OCI-LY3 (cell line): ENCODE measurements around the gene FAM241B.

Source experiments
- H2AFZ ChIP-seq: fragments of 200-600, 300-600 bp; shearing (Covaris generic); 2 replicates; pipeline ENCODE4 v1.6.0; 2014; ENCODE audit warnings: antibody characterized with exemption, low read depth, low read length
- H3K27ac ChIP-seq: fragments of 200-600, 300-600 bp; sonication (generic); 2 replicates; pipeline ENCODE4 v1.5.1; 2014; ENCODE audit warnings: mild to moderate bottlenecking, low read length, moderate library complexity, mixed read lengths
- H3K27me3 ChIP-seq: fragments of 200-600, 300-600 bp; sonication (generic); 2 replicates; pipeline ENCODE4 v1.6.1; 2014; ENCODE audit warnings: low read depth, low read length, mixed read lengths
- H3K36me3 ChIP-seq: fragments of 200-600, 300-600 bp; sonication (generic); replicated peaks from 2 replicates; pipeline ENCODE3; 2014; ENCODE audit warnings: low read depth, low read length, mixed read lengths
- H3K4me1 ChIP-seq: fragments of 300-600, 200-600 bp; sonication (generic); 2 replicates; pipeline ENCODE4 v1.6.1; 2014; ENCODE audit warnings: low read length, mixed read lengths
- H3K4me2 ChIP-seq: fragments of 200-600, 300-600 bp; sonication (generic); 2 replicates; pipeline ENCODE4 v1.6.1; 2014; ENCODE audit warnings: low read length, mixed read lengths
- H3K4me3 ChIP-seq: fragments of 300-600, 200-600 bp; sonication (generic); 2 replicates; pipeline ENCODE4 v1.5.1; 2014; ENCODE audit warnings: antibody characterized with exemption, mild to moderate bottlenecking, low read length, moderate library complexity
- H3K79me2 ChIP-seq: fragments of 300-600, 200-600 bp; shearing (Covaris generic); 2 replicates; pipeline ENCODE4 v1.6.1; 2014; ENCODE audit warnings: mild to moderate bottlenecking, low read length, mixed read lengths
- H3K9ac ChIP-seq: fragments of 300-600, 200-600 bp; shearing (Covaris generic); 2 replicates; pipeline ENCODE4 v1.6.0; 2014; ENCODE audit warnings: mild to moderate bottlenecking, low read length, moderate library complexity
- H3K9me3 ChIP-seq: fragments of 200-600, 300-600 bp; shearing (Covaris generic); 2 replicates; pipeline ENCODE4 v1.6.1; 2014; ENCODE audit warnings: low read length, mixed read lengths; ENCODE audit not compliant: insufficient read depth
- H4K20me1 ChIP-seq: fragments of 200-600, 300-600 bp; sonication (generic); 2 replicates; pipeline ENCODE4 v1.6.1; 2016; ENCODE audit warnings: low read length, mixed read lengths; ENCODE audit not compliant: insufficient read depth
- EZH2phosphoT487 ChIP-seq: fragments of 200-600 bp; shearing (Covaris generic); IDR thresholded peaks from 2 replicates; pipeline ENCODE4 v1.6.1; 2018; ENCODE audit warnings: antibody characterized with exemption, mixed run types, low read depth
- TF ChIP-seq, protein P1 (sequence below): fragments of 200-600, 300-600 bp; sonication (generic); IDR thresholded peaks from 2 replicates; pipeline ENCODE4 v1.5.1; 2014; ENCODE audit warnings: antibody characterized with exemption, low read length, low read depth

Gene FAM241B

DNA sequence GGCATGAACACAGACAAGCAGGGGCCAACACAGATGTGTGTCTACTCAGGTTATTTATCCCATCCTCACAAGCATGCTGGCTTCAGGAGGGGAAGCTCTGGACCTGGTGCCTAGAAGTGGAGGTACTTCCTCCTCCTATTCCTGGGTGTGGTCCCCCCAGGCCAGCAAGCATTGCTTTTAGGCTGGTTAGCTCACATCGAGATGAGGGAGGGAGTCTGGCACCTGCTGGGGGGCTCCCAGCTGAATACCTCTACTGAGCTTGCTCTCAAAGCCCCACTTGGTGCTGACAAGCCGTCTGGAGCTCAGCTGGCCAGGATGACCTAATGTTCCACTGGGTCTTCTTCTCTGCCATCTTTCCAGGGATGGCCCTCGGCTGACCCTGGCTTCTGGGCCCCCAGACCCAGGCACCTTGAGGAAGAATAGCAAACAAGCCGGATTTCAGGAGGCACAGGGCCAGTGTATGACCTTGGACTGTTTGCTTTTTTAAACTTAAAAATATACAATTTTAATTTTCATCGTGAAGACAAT is 26.8 kb downstream of the FAM241B start:
- H4K20me1 ChIP-seq, result no peaks in the 10 kb centered on the region
- no peak overlapping the region for H3K4me3 ChIP-seq
- H3K4me2 ChIP-seq, result no peak overlapping the region
- peaks cover 13% of the 10 kb centered on the region; the same call in 1 of the 2 replicates for H3K27me3 ChIP-seq
- no peaks in the 10 kb centered on the region for H3K79me2 ChIP-seq
- no peaks in the 10 kb centered on the region for H3K9me3 ChIP-seq
- no peak overlapping the region for H3K9ac ChIP-seq
- H3K36me3 ChIP-seq, result no peaks in the 10 kb centered on the region
- no peak overlapping the region for H3K27ac ChIP-seq
- TF ChIP-seq, protein P1, sequence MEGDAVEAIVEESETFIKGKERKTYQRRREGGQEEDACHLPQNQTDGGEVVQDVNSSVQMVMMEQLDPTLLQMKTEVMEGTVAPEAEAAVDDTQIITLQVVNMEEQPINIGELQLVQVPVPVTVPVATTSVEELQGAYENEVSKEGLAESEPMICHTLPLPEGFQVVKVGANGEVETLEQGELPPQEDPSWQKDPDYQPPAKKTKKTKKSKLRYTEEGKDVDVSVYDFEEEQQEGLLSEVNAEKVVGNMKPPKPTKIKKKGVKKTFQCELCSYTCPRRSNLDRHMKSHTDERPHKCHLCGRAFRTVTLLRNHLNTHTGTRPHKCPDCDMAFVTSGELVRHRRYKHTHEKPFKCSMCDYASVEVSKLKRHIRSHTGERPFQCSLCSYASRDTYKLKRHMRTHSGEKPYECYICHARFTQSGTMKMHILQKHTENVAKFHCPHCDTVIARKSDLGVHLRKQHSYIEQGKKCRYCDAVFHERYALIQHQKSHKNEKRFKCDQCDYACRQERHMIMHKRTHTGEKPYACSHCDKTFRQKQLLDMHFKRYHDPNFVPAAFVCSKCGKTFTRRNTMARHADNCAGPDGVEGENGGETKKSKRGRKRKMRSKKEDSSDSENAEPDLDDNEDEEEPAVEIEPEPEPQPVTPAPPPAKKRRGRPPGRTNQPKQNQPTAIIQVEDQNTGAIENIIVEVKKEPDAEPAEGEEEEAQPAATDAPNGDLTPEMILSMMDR, result no peak
- TF ChIP-seq EZH2phosphoT487, result no peak
- H2AFZ ChIP-seq, result no peak overlapping the region
- no peaks in the 10 kb centered on the region for H3K4me1 ChIP-seq

DNA sequence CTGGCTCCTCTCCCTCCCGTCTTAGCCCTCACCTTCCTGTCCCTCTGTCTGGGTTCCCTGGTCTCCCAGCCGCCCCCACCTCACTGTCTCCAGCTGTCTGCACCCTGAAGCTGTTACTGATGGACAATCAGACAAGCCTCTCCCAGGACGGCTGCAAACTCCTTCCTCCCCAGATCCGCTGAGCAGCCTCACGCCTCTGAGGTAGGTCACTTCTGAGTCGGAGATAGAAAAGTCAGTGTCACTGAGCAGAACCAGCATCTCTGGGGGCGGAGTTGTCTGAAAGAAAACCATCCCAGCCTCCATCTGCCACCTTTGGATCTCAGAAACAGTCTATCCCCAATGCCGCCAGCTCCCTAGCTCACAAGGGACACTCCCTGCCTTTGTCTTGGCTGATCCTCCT is 27.4 kb downstream of the FAM241B start:
- H4K20me1 ChIP-seq, result no peaks in the 10 kb centered on the region

DNA sequence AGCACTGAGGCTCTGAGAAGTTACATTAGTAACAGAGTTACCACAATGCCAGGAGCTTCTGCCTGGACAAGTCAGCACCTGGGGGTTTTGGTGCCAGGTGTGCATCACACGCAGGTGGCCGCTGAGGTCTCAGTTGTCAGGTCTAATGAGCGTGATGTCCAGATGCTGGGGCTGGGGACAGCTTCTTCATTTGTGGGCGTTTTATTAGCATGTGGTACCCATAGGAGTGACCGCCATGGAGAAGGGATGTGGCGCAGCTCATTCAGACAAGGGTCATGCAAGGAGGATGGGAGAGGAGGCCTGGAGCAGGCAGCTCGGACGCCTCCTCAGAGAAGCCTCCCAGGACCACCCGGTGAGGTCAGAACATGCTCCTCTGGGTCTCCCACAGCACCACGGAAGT is 27.8 kb downstream of the FAM241B start:
- Histone ChIP-seq H3K79me2 (no peaks in the 10 kb centered on the region), H3K36me3 (no peaks in the 10 kb centered on the region), H4K20me1 (no peaks in the 10 kb centered on the region), H3K4me3 (no peak overlapping the region), H2AFZ (no peak overlapping the region), H3K9ac (no peak overlapping the region), H3K4me1 (no peaks in the 10 kb centered on the region), H3K9me3 (no peaks in the 10 kb centered on the region), H3K27me3 (peaks cover 13% of the 10 kb centered on the region; the same call in 1 of the 2 replicates), H3K27ac (no peak overlapping the region), H3K4me2 (no peak overlapping the region)
- TF ChIP-seq, protein P1, result no peak
- TF ChIP-seq EZH2phosphoT487, result no peak

More for the DNA sequence above, 27.4 kb downstream of the FAM241B start:
- no peaks in the 10 kb centered on the region for H3K36me3 ChIP-seq
- H3K9ac ChIP-seq, result no peak overlapping the region
- no peak overlapping the region for H3K4me3 ChIP-seq
- H3K79me2 ChIP-seq, result no peaks in the 10 kb centered on the region
- H3K4me1 ChIP-seq, result no peaks in the 10 kb centered on the region
- no peak overlapping the region for H3K27ac ChIP-seq
- no peak overlapping the region for H3K4me2 ChIP-seq
- peaks cover 13% of the 10 kb centered on the region; the same call in 1 of the 2 replicates for H3K27me3 ChIP-seq
- H2AFZ ChIP-seq, result no peak overlapping the region
- TF ChIP-seq, protein P1, result no peak
- TF ChIP-seq EZH2phosphoT487, result no peak
- H3K9me3 ChIP-seq, result no peaks in the 10 kb centered on the region

DNA sequence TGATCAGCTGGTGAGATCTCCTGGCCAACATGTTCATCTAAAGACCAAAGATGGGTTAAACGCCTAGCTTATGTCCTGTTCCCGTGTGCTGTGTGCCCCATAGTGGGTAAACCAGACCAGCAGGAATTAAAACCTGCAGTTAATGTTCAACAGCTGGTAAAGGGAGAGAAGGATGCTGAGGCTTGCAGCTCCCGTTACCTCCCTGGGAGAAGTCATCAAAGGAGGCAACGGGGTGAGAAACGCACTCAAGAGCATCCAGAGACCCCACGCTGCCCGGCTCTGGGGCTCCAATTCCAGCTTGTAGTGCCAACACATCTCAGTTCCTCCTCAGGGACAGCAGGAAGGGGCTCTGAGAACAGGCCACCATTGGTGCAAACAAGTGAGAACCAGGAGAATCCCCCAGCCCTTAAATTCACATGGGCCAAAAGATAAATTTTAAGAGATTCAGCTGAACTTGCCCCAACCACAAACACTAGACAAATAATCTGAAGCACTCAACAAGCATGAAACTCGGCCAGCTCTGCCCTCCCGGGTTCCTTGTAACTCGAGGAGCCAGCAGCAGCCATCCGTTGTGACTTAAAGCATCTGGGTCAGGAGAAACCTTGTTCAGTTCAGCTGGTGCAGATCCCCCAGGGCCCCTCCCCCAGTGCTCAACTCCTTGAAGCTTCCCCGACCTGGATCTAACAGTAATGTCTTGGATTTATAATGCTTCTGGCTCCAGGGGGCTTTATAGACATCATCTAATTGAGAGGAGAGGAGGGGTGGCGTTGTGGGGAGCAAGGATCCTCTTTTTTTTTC is 29.4 kb downstream of the FAM241B start:
- Histone ChIP-seq H3K36me3 (no peaks in the 10 kb centered on the region), H3K79me2 (no peaks in the 10 kb centered on the region), H3K4me2 (no peak overlapping the region), H3K4me1 (no peaks in the 10 kb centered on the region), H3K27ac (no peak overlapping the region), H2AFZ (no peak overlapping the region), H3K9me3 (no peaks in the 10 kb centered on the region), H4K20me1 (no peaks in the 10 kb centered on the region), H3K27me3 (peaks cover 13% of the 10 kb centered on the region; the same call in 1 of the 2 replicates), H3K9ac (no peak overlapping the region), H3K4me3 (no peak overlapping the region)
- TF ChIP-seq, protein P1, result no peak
- TF ChIP-seq EZH2phosphoT487, result no peak
